SHP77 (cell line): ENCODE data around the gene EPHB3.

Experiments used
- DNase-seq, 2 experiments: peaks; one replicate each; lab custom pipeline; 2025; lab: John Stamatoyannopoulos, UW

EPHB3 gene

GRCh38 chr3:184626923-184627322 is 65.3 kb downstream of the EPHB3 start:
- no peak for DNase-seq

DNA sequence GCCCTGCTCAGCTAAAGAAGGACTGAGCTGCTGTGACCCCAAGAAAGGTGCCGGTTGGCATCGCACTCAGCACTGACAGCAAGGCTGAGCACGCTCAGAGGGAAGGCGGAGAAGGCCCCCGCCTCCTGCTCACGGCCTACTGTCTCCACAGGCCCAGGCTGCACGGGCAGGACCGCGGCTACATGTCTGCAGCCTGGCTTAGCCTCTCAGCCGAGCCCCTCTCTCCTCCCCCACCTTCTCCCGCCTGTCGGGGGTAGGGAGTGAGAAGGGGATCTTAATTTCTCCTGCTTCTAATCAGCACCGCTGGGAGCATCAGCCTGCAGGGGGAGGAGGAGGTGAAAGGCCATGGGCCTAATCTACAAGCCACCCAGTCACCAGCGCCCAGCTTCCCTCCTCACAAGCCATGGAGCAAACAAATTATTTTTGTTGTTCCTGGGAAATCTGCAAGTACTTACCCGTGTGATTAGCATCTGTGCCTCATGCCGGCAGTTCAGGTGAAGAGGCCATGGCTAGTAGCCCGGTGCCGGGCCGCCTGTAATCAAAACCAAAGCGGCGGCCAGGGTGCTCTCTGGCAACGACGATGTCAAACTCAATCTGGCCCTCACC is 68.1 kb downstream of the EPHB3 start:
- DNase-seq = no peak

DNA sequence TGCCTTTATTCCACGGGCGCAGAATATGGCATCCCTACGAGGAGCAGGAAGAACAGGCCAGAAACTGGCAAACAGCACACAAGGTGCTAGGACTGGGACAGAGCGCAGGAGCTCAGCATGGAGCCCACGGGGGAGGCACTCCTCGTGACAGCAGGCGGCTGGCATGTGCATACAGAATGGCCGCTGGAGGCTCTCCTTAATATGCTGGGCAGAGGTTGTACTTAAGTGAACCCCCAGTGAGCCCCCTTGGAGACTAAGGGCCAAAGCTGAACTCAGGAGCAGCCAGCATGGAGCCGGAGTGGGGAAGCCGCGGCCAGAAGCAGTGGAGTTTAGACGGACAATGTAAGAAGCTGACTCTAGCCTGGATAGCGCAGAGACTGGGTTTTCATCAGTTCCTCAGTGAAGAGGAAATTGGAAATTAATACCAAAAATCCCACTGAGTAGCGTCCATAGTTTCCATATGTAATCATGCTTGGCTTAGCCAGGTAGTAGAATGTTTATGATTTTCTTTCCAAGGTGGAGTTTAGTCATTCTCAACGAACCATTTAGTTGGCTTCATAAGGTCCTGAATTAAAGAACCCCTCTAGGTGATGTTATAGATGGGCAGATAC is 69.4 kb downstream of the EPHB3 start:
- DNase-seq = no peak

- no peak for DNase-seq
Measured at GRCh38 chr3:184631472-184631861, 69.9 kb downstream of the EPHB3 start.
